Endothelial cell (in vitro differentiated cells): ENCODE results near the gene ITPKB. TPM values are rescaled to one million over a fixed set of nuclear protein-coding genes. Genes with fewer than 3 reads are reported as not detected.

ENCODE experiments used
- DNase-seq: peaks from one replicate; pipeline ENCODE4 v3.0.0; 2021; ENCODE audit warnings: low spot score
- H3K27ac Mint-ChIP-seq: one replicate; pipeline ENCODE4 v1.8.0; 2021; ENCODE audit warnings: mixed read lengths, inconsistent platforms; ENCODE audit not compliant: unreplicated experiment
- H3K27me3 Mint-ChIP-seq: one replicate; pipeline ENCODE4 v1.8.0; 2021; ENCODE audit warnings: mild to moderate bottlenecking, moderate library complexity, mixed read lengths, inconsistent platforms; ENCODE audit not compliant: unreplicated experiment
- H3K36me3 Mint-ChIP-seq: one replicate; pipeline ENCODE4 v1.8.0; 2021; ENCODE audit warnings: mild to moderate bottlenecking, low read depth, mixed read lengths, inconsistent platforms; ENCODE audit not compliant: unreplicated experiment
- H3K4me1 Mint-ChIP-seq: one replicate; pipeline ENCODE4 v1.8.0; 2021; ENCODE audit warnings: mild to moderate bottlenecking, mixed read lengths, inconsistent platforms; ENCODE audit not compliant: unreplicated experiment
- H3K4me3 Mint-ChIP-seq: one replicate; pipeline ENCODE4 v1.8.0; 2021; ENCODE audit warnings: mild to moderate bottlenecking, mixed read lengths, inconsistent platforms; ENCODE audit not compliant: unreplicated experiment
- H3K9me3 Mint-ChIP-seq: one replicate; pipeline ENCODE4 v1.8.0; 2021; ENCODE audit warnings: mixed read lengths, inconsistent platforms; ENCODE audit not compliant: unreplicated experiment
- total RNA-seq: library from RNA; stranded (reverse); fragmentation: NEBNext Ultra II Directional; extraction: Animal tissue kit (Norgen Biotek cat#: 25700); gene quantifications from one replicate; pipeline ENCODE4 v1.2.1, GENCODE V29; 2021; ENCODE audit not compliant: unreplicated experiment
- TF ChIP-seq, protein P1 (sequence below): fragments of 200-600 bp; sonication (generic); IDR thresholded peaks from one replicate; pipeline ENCODE4 v1.5.0; 2021; ENCODE audit warnings: antibody characterized with exemption; ENCODE audit not compliant: unreplicated experiment

Gene ITPKB
- total RNA-seq, 1 donor from 2014 or later = 144 TPM

DNA sequence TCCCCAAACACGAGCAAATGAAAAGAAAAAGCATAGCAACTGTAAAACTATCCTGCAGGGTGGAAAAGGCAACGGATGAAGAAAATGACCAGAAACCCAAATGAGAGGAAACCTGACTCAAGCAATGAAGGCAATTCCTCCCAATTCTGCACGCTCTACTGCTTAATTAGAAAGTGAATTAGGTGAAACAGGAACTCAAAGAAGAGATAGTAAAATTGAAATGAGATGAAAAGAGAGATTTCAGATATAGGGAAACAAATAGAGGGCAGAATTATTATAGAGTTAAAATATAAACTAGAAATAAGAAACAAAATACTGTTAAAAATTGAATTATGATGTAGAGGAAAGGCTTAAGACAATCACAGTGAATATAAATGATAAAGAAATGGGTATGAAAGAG lies 27.5 kb upstream of the ITPKB start:
- Mint-ChIP-seq H3K36me3 (no peaks in the 10 kb centered on the region), H3K27ac (no peak overlapping the region), H3K27me3 (peaks cover 5% of the 10 kb centered on the region), H3K4me3 (no peak overlapping the region), H3K9me3 (no peaks in the 10 kb centered on the region), H3K4me1 (peaks cover 15% of the 10 kb centered on the region)
- no peak for DNase-seq
- TF ChIP-seq, protein P1, sequence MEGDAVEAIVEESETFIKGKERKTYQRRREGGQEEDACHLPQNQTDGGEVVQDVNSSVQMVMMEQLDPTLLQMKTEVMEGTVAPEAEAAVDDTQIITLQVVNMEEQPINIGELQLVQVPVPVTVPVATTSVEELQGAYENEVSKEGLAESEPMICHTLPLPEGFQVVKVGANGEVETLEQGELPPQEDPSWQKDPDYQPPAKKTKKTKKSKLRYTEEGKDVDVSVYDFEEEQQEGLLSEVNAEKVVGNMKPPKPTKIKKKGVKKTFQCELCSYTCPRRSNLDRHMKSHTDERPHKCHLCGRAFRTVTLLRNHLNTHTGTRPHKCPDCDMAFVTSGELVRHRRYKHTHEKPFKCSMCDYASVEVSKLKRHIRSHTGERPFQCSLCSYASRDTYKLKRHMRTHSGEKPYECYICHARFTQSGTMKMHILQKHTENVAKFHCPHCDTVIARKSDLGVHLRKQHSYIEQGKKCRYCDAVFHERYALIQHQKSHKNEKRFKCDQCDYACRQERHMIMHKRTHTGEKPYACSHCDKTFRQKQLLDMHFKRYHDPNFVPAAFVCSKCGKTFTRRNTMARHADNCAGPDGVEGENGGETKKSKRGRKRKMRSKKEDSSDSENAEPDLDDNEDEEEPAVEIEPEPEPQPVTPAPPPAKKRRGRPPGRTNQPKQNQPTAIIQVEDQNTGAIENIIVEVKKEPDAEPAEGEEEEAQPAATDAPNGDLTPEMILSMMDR = no peak

DNA sequence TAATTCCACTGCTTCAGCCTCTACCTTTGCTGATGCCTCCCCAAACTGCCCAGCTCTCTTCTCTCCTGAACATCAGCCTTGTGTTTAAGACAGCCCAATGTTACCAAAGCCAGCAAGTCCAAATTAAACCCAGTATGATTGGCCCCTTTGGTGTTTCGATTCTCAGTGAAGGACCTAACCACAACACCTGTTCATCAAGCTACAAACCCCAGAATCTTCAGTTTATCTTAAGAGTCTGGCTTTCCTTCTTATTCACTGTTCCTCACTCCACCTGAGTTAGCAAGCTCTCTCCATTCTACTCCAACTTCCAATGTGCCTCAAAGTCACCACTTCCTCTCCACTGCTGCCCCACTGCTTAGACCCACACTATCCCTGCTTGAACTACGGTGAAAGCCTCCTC lies 25.5 kb upstream of the ITPKB start:
- no peak overlapping the region for H3K27ac Mint-ChIP-seq
- no peak overlapping the region for H3K4me3 Mint-ChIP-seq
- peaks cover 5% of the 10 kb centered on the region for H3K27me3 Mint-ChIP-seq
- DNase-seq = no peak
- no peaks in the 10 kb centered on the region for H3K9me3 Mint-ChIP-seq
- H3K36me3 Mint-ChIP-seq = no peaks in the 10 kb centered on the region
- peaks cover 15% of the 10 kb centered on the region for H3K4me1 Mint-ChIP-seq
- TF ChIP-seq, protein P1 = no peak

DNA sequence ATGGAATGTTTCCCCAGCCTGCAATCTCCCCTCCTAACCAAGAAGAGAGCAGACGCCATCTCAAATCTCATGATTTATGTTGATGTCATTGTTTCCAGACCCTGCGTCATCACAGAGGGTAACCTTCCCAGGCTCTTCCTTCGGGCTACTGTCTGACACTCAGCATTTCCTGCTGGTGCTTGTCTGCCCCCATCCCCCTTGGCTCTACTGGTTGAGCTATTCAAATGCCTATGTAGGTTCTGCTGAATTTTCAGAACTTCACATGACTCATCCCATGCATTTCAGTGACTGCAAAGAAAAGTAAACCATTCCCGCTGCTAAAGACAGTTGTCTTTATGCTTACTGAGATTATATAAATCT lies 24.8 kb upstream of the ITPKB start:
- Mint-ChIP-seq H3K4me3 (no peak overlapping the region), H3K9me3 (no peaks in the 10 kb centered on the region), H3K27ac (peak overlapping the region; percentile 67), H3K27me3 (peaks cover 5% of the 10 kb centered on the region), H3K36me3 (no peaks in the 10 kb centered on the region), H3K4me1 (peaks cover 15% of the 10 kb centered on the region)
- peak; percentile 10 for DNase-seq
- TF ChIP-seq, protein P1 = no peak

DNA sequence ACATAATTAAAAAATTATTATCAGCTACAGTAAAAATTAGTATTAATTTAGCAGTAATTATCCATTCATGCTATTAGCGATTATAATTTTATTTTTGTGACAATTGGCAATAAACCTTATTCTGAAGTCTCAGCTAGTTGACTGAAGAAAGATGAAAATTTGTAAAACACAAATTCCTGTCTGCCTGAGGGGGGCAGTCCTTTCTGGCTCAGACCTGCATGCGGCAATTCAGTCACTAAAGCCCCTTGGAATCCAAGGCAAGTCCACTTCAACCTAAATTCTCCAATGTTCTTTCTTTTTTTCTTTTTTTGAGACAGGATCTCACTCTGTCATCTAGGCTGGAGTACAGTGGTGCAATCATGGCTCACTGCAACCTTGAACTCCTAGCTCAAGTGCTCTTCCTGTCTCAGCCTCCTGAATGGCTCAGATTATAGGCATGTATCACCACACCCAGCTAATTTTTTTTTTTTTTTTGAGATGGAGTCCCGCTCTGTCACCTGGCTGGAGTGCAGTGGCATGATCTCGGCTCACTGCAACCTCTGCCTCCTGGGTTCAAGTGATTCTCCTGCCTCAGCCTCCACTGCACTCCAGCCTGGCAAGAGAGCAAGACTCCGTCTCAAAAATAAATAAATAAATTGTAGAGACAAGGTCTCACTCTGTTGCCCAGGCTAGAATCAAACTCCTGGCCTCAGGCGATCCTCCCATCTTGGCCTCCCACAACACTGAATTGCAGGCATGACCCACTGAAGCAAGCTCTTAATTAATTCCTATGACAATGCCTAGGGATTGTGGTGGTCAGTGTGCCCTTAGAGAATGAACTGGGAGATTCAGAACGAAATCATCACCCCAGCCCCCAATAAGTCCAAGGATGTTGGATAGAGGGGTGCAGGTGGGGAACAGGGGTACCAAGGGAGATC lies 24.2 kb upstream of the ITPKB start:
- no peak for DNase-seq
- TF ChIP-seq, protein P1 = no peak
- Mint-ChIP-seq H3K36me3 (no peaks in the 10 kb centered on the region), H3K4me3 (no peak overlapping the region), H3K9me3 (no peaks in the 10 kb centered on the region), H3K4me1 (peaks cover 15% of the 10 kb centered on the region), H3K27ac (peak overlapping the region; percentile 67), H3K27me3 (peaks cover 5% of the 10 kb centered on the region)

DNA sequence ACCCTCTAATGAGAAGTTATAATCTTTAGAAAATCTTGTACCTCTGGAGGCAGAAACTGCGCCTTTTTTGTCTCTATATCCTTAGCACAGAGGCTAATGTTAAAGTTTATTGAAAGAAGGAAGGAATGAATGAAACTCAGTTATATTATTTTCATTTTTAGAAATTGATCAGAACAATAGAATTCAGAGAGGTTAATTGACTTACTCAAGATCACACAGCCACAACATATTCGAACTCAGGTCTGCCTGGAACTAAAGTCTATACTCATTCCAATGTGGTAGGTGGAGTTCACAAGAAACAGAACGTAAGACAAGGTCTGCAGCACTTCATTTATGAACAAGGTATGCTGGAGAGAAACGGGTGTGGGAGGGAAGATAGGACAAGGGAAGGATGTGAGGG lies 23.0 kb upstream of the ITPKB start:
- TF ChIP-seq, protein P1 = no peak
- Mint-ChIP-seq H3K4me3 (no peak overlapping the region), H3K4me1 (peaks cover 15% of the 10 kb centered on the region), H3K9me3 (no peaks in the 10 kb centered on the region), H3K27me3 (peaks cover 5% of the 10 kb centered on the region), H3K27ac (no peak overlapping the region), H3K36me3 (no peaks in the 10 kb centered on the region)
- DNase-seq = no peak
